ENCODE data around the gene SMPD1.
A peak's percentile ranks its signal among the peaks of the same experiment; 100 is the strongest.

Gene SMPD1

DNA sequence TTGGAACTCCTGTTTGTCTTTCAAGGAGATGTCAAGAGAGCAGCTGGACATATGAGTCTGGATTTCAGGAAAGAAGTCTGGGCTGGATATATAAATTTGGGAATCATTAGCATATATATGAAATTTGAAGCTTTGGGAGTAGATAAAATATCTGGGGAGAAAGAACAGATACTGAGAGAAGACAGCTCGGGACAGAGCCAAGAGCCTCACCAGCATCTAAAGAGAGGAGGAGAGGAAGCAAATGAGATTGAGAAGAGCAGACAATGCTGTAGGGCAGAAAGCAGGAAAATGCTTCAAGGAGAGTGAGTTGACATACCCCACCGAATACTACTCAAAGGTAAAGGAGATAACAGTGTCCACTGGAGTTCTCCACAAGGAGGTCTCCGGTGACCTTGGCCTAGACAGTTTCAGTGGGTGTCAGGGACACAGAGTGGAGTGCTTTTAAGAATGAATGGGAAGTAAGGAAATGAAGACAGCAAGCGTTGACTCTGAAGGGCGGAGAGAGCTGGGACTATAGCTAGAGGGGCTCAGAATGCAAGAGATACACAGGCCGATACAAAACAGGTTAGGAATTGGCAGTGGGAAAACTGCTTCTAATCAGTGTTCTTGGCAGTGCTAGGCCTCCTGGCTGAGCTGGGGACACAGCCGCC is 27.8 kb downstream of the SMPD1 start:
- no peak for DNase-seq

DNA sequence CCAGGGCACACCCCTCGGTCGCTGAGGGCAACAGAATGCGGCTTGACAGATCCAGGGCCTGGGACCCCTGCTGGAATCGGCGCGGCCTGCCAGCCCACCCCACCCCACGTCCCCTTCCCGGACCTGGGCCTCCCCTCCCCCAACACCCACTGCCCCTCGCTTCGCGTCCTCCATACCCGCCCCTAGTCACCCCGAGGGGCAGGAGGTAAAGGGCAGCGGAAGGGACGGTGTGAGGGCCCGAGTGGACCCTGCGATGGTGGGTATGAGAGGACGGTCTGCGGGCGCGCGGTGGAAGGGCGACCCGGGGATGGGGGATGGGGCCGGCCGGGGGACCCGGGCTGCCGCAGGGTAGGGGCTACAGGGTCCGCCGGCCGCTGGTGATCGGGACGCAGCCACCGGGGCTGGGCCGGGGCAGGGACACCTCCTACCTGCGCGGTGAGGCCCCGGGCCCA is 28.3 kb downstream of the SMPD1 start:
- DNase-seq, result no peak

DNA sequence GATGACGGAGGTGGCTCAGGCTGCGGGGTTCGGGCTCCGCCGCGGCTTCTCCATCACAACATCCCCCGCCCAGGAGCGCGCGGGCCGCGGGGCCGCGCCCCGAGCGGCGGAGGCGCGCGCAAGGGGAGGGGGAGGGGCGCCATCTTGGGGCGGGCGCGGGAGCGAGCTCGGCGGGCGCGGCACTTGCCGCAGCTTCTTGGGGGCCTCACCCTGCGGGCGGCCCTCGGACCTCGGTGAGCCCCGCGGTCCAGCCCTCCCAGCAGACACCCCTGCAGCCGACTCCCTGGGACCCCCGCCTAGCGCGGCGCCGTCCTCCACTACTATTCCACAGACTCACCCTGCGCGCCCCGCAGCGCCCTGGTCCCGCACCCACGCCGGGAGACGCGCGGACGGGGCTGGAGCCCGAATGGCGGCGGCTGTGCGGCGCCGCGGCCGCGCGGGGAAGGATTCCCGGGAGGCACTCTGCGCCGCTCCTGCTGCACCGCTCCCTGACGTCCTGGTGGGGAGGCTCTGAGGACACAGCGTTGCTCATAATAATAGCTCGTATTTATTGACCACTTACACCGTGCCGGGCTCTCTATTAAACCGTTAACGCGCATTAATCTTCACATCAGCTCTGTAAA is 28.8 kb downstream of the SMPD1 start, which contains the start of gene APBB1:
Gene APBB1, minus strand, starts transcription at position 86 of the 623 bp plus-strand sequence. CDS start 7,747 bp downstream, outside the sequence.
- peak; percentile 83 for DNase-seq

DNA sequence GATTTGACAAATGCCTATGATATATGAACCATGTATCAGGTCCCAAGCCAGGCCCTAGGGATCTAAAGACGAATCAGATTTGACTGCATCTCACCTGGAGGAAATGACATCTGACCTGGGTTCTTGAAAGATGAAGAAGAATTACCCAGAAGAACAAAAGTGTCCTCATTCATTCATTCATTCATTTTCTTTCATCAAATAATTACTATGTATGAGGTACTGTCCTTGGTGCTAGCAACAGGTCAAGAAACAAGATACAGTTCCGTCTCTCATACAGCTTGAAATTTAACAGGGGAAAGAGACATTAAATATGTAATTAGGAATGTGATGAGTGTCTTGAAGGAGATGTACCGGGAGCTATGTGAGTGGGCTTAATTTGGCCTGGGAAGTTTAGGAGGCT is 30.4 kb downstream of the SMPD1 start:
- DNase-seq, result no peak

DNA sequence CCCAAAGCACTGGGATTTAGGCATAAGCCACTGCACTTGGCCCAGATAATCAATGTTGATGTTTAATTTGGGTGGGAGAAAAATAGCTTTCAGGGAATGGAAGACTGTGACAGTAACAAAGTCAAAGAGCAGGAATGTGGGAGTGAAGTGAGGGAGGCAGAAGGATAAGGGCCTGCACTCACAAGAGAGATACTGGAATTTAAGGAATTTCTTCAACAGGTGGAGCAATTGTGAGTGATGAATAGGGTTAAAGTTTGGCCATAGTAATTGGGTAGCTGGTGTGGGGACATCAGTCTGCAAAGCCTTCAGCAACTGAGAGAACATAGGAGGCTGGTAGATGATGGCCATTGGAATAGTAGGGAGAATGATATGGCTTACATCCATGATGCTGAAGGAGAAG is 37.2 kb downstream of the SMPD1 start:
- no peak for DNase-seq

DNA sequence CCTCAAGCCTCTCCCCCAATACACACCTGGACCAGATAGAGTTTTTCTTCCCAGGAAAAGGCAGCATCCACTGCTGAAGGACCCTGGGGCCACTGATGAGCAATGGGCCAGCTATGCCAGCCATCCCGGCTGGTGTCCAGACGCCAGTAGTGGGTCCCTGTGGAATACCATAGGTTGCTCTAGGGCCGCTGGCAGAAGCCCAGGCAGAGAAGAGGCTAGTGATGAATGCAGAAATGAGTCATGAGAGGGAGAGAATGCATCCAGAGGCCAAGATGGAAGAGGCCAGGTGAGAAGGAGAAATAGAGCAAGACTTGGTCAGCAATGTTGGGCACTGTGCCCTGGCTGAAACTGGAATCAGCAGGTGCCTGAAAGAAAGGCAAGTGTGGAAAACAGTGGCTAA is 41.6 kb downstream of the SMPD1 start:
- no peak for DNase-seq

DNA sequence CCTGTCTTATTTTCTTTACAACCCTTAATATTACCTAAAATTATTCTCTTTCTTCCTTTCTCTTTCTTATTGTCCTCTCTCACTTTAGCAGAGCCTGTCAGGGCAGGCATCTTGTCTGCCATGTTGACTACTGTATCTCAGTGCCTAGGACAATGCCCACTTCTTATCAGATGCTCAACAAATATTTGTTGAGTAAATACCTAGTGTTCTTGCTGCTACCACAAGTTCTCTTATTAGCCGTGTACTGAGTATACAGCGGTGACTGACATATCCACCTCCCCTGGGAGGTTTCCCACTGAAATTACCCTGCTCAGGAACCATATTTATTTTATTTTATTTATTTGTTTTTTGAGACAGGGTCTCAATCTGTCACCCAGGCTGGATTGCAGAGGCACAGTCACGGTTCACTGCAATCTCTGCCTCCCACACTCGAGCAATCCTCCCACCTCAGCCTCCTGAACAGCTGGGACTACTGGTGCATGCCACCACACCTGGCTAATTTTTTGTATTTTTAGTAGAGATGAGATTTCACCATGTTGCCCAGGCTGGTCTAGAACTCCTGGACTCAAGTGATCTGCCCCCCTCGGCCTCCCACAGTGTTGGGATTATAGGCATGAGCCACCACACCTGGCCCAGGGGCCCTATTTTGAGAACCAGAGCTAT is 43.9 kb downstream of the SMPD1 start:
- no peak for DNase-seq

DNA sequence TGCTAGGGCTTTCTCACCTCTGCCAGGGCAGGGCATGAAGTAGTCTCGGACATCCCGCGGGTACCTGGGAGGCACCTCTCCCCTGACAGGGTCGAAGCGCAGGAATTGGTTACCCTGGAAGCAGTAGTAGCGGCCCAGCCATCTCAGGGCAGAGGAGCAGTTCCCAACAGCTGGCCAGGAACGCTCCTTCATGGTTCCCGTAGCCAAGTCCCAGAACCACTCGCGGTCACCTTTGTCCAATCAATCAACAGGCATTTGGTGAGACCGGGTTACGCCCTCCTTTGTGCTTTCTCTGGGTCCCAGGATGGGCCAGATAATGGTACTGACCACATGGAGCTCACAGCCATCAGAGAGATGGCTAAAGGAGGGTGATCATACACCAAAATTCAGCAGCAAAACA is 47.1 kb downstream of the SMPD1 start:
- no peak for DNase-seq

DNA sequence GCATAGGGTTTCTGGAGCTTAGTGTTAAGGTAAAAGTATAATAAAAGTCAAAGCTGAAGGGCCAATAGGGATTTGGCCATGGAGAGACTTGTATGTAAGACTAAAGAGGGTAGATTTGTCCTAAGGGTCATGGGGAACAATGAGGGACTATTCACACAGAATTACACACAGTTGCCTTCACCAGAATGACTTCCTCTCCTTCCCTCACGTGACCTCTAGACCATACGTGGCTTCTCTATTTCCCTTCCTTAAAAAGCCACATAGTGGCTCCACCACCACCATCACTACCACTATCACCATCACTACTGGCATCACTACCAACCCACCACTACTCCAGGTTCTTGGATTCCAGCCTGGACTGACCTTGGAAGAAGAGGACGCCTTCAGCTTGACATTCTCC is 47.7 kb downstream of the SMPD1 start:
- no peak for DNase-seq

DNA sequence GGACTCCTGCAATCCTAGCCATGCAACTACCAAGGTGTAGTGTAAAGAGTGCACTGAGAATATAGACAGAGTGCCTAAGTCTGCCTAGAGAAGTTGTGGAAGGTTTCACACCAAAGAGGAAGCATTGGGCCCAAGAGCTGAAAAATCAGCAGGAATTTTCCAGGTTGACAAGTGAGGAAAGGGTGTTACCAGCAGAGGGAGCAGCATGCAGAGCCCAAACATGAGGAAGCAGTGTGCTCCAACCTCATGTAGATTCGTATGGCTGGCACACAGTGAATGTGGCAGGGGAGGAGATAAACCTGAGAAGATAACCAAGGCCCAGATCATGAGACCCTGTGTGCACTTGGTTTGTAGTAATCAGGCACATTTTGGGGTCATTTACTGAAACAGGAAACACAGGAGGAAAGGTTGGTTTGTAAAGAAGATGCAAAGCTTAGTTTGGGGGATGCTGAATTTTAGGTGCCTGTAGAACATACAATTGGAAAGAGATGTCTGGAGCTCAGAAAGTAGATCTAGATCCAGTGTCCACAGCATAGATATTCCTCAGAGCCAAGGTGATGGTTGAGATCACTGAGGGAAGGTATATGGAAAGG is 48.8 kb downstream of the SMPD1 start:
- DNase-seq, result peak; percentile 32

DNA sequence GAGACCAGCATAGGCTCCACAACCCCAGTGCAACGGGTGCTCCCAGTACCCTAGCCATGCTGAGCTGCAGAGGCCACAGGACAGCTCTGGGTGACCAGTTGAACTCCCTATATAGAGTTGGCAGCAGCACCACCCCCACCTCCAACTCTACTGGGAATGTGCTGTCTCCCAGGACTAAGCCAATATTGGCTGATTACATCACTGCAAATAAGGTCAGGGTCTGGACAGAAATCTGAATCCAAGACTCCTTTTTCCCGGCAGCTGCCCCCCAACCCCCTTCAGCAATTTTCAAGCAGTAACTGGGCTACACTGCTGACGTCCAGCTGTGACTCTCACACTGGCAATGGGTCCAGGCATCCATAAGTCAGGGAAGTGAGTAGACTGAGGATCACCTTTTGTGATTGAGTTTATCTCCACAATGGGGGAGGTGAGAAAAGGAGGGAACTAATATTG is 50.7 kb downstream of the SMPD1 start, which contains the start of gene HPX:
Gene HPX, minus strand, starts transcription at position 82 of the 453 bp plus-strand sequence. Its CDS starts 24 bp downstream, at position 58.
- DNase-seq, result no peak

DNA sequence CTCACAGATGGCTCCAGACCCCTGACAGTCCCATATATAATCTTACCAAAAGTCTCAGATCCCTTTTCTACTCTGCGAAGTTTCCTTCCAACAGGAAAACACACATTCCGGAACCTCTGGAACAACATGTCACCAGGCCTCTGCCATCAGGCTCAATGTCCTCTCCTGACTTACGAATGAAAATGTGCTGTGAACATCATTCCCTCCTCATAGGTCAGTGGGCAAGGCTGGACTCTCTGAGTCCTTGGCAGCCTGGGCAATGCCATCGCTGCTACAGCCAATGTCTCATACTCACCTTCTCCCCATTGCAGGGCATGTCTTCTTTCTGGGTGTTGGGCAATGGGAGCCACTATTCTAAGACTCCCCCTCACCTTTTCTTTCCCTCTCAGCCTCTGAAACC is 52.2 kb downstream of the SMPD1 start:
- DNase-seq, result no peak

DNA sequence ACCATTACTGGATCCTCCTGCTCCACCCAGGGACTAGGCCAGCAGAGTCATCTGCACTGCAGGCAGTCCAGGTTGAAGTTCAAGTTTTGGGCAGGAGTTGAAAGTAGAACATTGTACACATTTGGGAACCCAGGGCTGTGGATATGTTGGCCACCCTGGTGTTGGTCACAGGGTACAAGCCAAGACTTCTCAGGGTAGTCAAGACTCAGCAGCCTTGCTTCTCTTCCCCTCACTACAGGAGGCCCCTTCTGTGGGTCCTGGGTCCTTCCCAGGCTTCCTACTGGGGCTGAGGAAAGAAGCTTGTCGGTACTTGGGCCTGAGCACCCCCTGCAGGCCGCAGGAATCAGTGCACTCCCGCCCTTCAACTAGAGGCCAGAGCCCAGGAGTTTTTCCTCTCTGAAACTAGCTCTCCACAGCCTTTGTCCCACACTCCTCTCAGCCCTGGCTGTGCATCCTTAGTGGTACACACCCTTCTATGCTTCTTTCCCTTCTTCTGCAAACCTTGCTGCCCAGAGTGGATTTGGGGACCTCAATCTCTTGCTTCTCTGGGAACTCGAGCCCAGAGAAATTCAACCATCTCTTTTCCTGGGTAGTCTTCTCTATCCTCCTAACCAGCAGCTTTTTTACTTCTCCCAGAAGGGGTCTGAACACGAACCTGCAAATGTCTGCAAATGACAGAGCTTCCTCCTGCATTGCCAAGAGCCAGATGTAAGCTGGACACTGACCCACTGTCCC is 53.2 kb downstream of the SMPD1 start:
- peak; percentile 66 for DNase-seq

Measured in activated T-cell treated with anti-CD3 and anti-CD28 coated beads, Interleukin-2, amount 50 U/mL, for 1 hour (primary cell).